HEK293T (cell line): ENCODE results near the gene TTC7B.

ENCODE experiments used
- BHLHE40 ChIP-seq: fragments of 450-650 bp; IDR thresholded peaks from 2 replicates; pipeline ENCODE4 v1.6.1; 2016; ENCODE audit warnings: mild to moderate bottlenecking, moderate library complexity, borderline replicate concordance
- FOXA1 ChIP-seq: fragments of 450-650 bp; IDR thresholded peaks from 2 replicates; pipeline ENCODE4 v1.6.1; 2016; ENCODE audit warnings: mild to moderate bottlenecking
- FOXM1 ChIP-seq: fragments of 450-650 bp; IDR thresholded peaks from 2 replicates; pipeline ENCODE4 v1.6.1; 2017; ENCODE audit warnings: mild to moderate bottlenecking, borderline replicate concordance
- HDGF ChIP-seq: fragments of 450-650 bp; IDR thresholded peaks from 2 replicates; pipeline ENCODE4 v1.6.1; 2017; ENCODE audit warnings: antibody characterized with exemption, borderline replicate concordance
- LEF1 ChIP-seq: fragments of 450-650 bp; IDR thresholded peaks from 2 replicates; pipeline ENCODE4 v1.6.1; 2017; ENCODE audit warnings: mild to moderate bottlenecking, borderline replicate concordance
- NFRKB ChIP-seq: fragments of 450-650 bp; IDR thresholded peaks from 2 replicates; pipeline ENCODE4 v1.6.1; 2016; ENCODE audit warnings: mild to moderate bottlenecking, moderate library complexity
- SP1 ChIP-seq: fragments of 450-650 bp; IDR thresholded peaks from 2 replicates; pipeline ENCODE4 v1.6.1; 2017
- SUZ12 ChIP-seq: fragments of 450-650 bp; IDR thresholded peaks from 2 replicates; pipeline ENCODE4 v1.6.1; 2016; ENCODE audit warnings: mild to moderate bottlenecking
- TARDBP ChIP-seq: fragments of 450-650 bp; IDR thresholded peaks from 2 replicates; pipeline ENCODE4 v1.6.1; 2016
- TF ChIP-seq, protein P1 (sequence below): fragments of 450-650 bp; IDR thresholded peaks from 2 replicates; pipeline ENCODE4 v1.6.1; 2016

- TF ChIP-seq SP1 (no peak), FOXA1 (no peak), NFRKB (no peak), LEF1 (no peak), HDGF (no peak), FOXM1 (no peak), TARDBP (no peak), SUZ12 (no peak), BHLHE40 (no peak)
- TF ChIP-seq, protein P1, sequence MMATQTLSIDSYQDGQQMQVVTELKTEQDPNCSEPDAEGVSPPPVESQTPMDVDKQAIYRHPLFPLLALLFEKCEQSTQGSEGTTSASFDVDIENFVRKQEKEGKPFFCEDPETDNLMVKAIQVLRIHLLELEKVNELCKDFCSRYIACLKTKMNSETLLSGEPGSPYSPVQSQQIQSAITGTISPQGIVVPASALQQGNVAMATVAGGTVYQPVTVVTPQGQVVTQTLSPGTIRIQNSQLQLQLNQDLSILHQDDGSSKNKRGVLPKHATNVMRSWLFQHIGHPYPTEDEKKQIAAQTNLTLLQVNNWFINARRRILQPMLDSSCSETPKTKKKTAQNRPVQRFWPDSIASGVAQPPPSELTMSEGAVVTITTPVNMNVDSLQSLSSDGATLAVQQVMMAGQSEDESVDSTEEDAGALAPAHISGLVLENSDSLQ: no peak
Measured at GRCh38 chr14:90484291-90484690, 331.9 kb downstream of the TTC7B start.
